ENCODE measurements around the gene NIPSNAP3A. TPM values are rescaled to one million over a fixed set of nuclear protein-coding genes. Genes with fewer than 3 reads are reported as not detected.

NIPSNAP3A gene
- total RNA-seq, 4 donors from 2014 or later: 19.0 to 33.3 (median 29.7) TPM

- H3K4me3 ChIP-seq: no peak overlapping the region
- DNase-seq (ENCODE audit: extremely low spot score): no peak
- H3K4me1 ChIP-seq: peaks cover 0 to 3% (median 0%) of the 10 kb centered on the region in 4 donors
- no peaks in the 10 kb centered on the region for H3K9me3 ChIP-seq
- intact Hi-C loops (cut with DNase I): no loop called here
- 94% methylated on average over 7 of the region's 7 CpGs for WGBS
- H3K27me3 ChIP-seq: no peaks in the 10 kb centered on the region
- TF ChIP-seq POLR2A (IDR thresholded peaks at IDR 0.05; ENCODE audit: low read depth) (no peak), EP300 (IDR thresholded peaks at IDR 0.05) (no peak), CTCF (IDR thresholded peaks at IDR 0.05) (no peak), POLR2AphosphoS5 (IDR thresholded peaks at IDR 0.05) (no peak)
- H3K36me3 ChIP-seq: peaks cover 92 to 99% (median 96%) of the 10 kb centered on the region in 4 donors
- H3K27ac ChIP-seq (replicated peaks in 1 of 4): no peak overlapping the region
Measured at GRCh38 chr9:104800068-104800785, 52.7 kb downstream of the NIPSNAP3A start.

GRCh38 chr9:104802110-104802509 is 54.6 kb downstream of the NIPSNAP3A start:
- DNase-seq (ENCODE audit: extremely low spot score): no peak
- intact Hi-C loops (cut with DNase I): no loop called here
- WGBS: 92% methylated on average over 5 of the region's 5 CpGs

GRCh38 chr9:104802906-104803305 is 55.4 kb downstream of the NIPSNAP3A start:
- 79% methylated on average over 2 of the region's 2 CpGs for WGBS
- Histone ChIP-seq H3K4me1 (no peaks in the 10 kb centered on the region), H3K4me3 (no peak overlapping the region), H3K36me3 (peaks cover 93 to 98% (median 95%) of the 10 kb centered on the region in 4 donors), H3K9me3 (no peaks in the 10 kb centered on the region), H3K27ac (replicated peaks in 1 of 4) (no peak overlapping the region), H3K27me3 (no peaks in the 10 kb centered on the region)
- intact Hi-C loops (cut with DNase I): no loop called here
- TF ChIP-seq CTCF (IDR thresholded peaks at IDR 0.05) (no peak), POLR2A (IDR thresholded peaks at IDR 0.05; ENCODE audit: low read depth) (no peak), EP300 (IDR thresholded peaks at IDR 0.05) (no peak), POLR2AphosphoS5 (IDR thresholded peaks at IDR 0.05) (no peak)
- DNase-seq (ENCODE audit: extremely low spot score): no peak

More at GRCh38 chr9:104802110-104802509, 54.6 kb downstream of the NIPSNAP3A start:
- Histone ChIP-seq H3K27ac (replicated peaks in 1 of 4) (no peak overlapping the region), H3K27me3 (no peaks in the 10 kb centered on the region), H3K4me1 (no peaks in the 10 kb centered on the region), H3K9me3 (no peaks in the 10 kb centered on the region), H3K36me3 (peaks cover 92 to 99% (median 97%) of the 10 kb centered on the region in 4 donors), H3K4me3 (no peak overlapping the region)
- TF ChIP-seq EP300 (IDR thresholded peaks at IDR 0.05) (no peak), POLR2A (IDR thresholded peaks at IDR 0.05; ENCODE audit: low read depth) (no peak), CTCF (IDR thresholded peaks at IDR 0.05) (no peak), POLR2AphosphoS5 (IDR thresholded peaks at IDR 0.05) (no peak)

- no peak overlapping the region for H3K27ac ChIP-seq (replicated peaks in 1 of 4)
- no peaks in the 10 kb centered on the region for H3K27me3 ChIP-seq
- no peaks in the 10 kb centered on the region for H3K9me3 ChIP-seq
- no peak for DNase-seq (ENCODE audit: extremely low spot score)
- peaks cover 87 to 99% (median 97%) of the 10 kb centered on the region in 4 donors for H3K36me3 ChIP-seq
- H3K4me3 ChIP-seq: no peak overlapping the region
- peaks cover 0 to 1% (median 0%) of the 10 kb centered on the region in 4 donors for H3K4me1 ChIP-seq
- TF ChIP-seq POLR2AphosphoS5 (IDR thresholded peaks at IDR 0.05): no peak
- no peak for TF ChIP-seq CTCF (IDR thresholded peaks at IDR 0.05)
- TF ChIP-seq EP300 (IDR thresholded peaks at IDR 0.05): no peak
- 100% methylated on average over 2 of the region's 2 CpGs for WGBS
- intact Hi-C loops (cut with DNase I): no loop called here
Measured at GRCh38 chr9:104805441-104805840, 58.0 kb downstream of the NIPSNAP3A start.

All from esophagus muscularis mucosa (tissue), 4 donors.